HG03575 (cell line): ENCODE results near the gene FLT1.

ENCODE experiments used
- ATAC-seq: cut with Tn5 transposase; IDR thresholded peaks from one replicate; pipeline ENCODE4 v1.9.1; 2021; ENCODE audit not compliant: unreplicated experiment, insufficient number of reproducible peaks, low FRiP score; ENCODE audit errors: extremely low read depth

The FLT1 gene

DNA sequence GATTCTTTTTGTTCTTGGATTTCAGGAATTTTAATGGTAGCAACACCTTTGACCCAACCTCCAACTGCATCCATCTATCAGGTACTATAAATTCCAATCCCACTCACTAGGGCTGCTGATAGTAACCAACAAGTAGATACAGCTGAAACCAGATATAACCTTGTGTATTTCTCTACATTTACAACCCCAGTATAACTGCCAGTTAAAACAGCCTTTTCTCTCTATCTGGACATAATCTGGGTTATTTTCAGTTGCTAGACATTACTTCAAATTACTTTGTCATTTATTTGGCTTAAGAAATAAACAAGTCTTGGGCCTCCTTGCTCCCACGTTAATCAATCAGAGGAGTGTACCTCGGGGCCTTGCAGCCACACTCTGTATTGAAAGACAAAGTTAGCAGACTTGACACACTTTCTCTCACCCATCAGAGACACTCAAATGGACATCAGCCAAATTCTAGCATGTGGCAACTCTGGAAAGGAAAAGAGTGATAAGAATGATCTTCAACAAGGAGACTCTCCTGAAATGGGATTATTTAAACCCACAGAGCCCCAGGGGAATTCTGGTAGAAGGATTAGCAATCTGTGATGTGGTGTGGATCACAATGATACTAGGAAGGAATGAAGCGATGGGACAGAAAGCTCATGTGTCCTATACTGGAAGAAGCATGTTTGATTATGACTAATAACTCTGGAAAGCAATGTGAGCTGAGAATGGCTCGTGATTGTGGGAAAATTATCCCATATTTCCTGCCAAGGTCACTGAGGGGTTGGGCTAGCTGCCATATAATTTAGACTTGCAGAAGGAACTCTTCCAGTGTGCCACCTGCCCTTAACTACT, 157.5 kb downstream of the FLT1 start:
- ATAC-seq: no peak

GRCh38 chr13:28336193-28336657, 158.7 kb downstream of the FLT1 start:
- no peak for ATAC-seq

GRCh38 chr13:28333204-28333881, 161.6 kb downstream of the FLT1 start:
- ATAC-seq: no peak

DNA sequence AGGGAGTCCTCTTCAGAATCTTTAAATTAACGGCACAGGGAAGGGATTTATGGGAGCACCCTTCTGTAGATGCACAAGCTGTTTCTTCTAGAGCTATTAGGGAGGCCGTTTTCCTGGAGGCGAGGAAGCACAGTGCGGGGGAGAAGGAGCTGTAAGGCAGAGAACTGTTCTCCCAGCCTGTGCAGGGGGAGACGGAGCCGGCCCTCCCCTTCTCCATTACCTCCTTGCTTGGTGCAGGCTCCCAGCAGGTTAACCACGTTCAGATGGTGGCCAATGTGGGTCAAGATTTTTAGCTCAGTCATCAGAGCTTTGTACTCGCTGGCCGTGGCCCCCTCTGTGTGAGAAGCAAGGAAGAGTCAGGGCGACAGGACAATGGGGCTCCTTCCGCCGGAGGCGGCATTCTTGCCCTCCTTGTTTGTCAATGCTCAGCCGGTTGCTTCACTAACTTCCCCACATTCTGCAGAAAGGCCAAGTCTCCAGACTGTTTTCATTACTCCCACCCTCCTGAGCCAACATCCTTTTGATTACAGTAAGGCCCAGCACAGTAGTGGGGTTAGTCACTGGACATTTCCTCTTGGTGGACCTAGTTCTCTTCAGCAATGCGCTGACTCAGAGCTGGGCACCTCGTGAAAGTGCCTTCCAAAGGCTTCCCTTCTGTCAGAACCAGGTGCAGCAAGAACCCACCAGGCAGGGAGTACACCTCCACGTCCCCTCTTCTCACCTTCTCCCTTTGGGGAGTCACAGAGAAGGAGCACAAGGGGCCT, 165.4 kb downstream of the FLT1 start:
- no peak for ATAC-seq

GRCh38 chr13:28328271-28328607, 166.7 kb downstream of the FLT1 start:
- no peak for ATAC-seq

DNA sequence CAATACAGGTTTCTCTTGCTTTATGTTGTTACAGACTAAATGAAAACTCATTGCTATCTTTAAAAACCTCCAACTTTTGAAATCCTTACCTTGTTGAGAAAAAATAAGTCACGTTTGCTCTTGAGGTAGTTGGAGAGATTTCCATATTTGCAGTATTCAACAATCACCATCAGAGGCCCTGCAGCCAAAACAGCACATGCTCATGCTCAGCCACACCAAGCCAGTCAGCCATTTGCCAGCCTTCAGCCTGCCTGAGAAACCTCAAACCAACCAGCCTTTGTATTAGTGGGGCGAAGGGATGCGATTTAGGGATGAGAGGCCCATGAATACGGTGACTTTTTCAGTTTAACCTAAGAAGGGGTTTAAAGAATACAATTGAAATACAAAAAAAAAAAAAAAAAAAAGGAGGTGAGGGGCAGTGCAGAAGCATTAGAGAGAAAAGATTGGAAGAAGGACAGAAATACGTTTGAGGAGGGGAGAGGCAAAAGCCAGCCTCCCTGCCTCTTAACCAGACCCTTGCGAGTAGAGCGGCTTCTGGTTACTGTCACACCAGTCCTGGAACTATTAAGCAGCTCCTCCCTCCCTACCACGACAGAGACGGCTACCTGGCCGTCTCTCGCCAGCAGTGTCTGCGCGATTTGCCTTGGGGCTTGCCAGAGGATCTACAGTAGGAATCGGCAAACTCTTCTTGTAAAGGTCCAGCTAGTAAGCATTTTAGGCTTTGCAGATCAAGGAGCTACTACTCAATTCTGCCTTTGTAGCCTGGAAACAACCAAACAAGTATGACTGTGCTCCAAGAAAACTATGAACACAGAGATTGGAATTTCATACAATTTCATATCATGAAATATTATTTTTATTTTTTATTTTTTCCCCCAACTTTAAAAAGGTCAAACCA, 167.3 kb downstream of the FLT1 start:
- ATAC-seq: no peak

DNA sequence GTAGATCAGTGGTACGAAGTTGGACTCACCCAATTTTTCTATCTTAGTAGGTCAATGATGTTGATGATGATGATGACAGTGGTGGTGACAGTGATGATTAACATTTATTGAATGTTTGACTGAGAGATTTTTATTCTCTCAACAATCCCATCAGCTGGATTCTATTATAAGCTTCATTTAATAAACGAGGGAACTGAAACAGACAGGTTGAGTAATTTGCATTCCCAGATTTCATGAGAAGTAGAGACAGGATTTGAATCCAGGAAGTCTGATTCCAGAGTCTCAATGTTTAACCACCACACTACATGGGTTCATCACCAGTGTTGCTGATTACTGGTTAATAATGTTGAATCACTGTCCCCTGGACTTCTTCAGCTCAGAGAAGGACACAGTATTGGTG, 168.9 kb downstream of the FLT1 start:
- no peak for ATAC-seq

DNA sequence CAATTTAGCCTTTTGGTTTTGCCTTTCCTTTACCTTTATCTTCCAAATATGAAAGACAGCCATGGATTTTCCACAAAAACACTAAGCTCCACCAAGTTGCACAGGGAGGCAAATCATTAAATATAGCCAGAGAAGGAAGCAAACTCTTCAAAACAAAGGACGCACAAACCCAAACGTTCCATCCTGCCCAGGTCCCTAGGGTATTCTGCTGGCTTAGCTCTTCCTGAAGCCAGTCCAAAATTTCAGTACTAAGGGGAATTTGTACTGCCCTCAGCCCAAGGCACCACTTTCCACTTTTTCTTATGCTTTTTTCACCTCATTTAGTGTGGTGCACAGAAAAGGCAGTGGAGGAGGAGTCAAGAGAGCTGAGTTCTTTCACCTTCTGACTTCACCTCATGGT, 169.9 kb downstream of the FLT1 start:
- ATAC-seq: no peak

DNA sequence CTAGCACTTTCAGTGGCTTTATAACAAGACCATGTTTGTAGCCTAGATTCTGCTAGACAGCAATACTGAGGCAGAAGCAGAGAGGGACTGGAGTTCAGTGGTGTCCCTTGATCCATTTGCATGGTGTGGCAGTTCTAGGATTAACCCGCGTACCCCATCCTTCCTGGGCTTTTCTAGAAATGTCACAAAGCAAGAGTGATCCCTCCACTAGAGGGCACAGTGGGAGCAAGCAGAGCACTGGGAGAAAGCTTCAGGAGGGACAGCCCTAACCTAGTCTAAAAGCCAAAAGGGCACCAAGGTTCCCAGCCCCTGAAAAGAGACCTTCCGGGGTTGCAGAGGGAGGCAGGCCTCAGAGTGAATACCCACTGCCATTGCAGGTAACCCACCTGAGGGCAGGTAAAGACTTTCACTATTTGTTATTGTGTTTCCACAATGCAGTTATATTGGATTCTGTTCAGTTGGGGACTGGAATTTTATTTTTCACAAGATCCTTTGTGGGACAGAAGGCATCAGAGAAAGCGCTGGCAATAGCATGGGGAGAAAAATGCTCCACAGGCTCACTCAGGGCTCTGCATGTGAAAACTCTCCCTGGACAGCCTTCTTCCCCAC, 170.6 kb downstream of the FLT1 start:
- no peak for ATAC-seq

- no peak for ATAC-seq
Measured at GRCh38 chr13:28322256-28322905, 172.5 kb downstream of the FLT1 start.

DNA sequence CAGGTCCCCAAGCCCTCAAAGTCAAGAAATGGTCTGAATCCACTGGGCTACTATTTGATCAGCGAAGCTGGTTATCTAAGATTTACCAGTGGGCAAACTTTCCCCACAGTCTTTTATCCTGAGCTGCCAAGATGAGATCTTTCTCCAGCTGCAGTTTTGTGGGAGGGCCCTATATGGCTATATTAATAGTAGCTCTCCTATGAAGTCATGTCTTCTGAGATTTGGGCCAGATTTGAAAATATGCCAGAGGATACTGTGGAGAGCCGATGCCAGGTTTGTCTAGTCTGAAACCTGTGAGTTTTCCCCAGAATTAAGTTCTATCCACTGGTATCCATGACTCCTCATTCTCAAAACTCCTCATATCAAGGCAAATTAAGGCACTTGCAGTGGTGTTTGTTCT, 173.2 kb downstream of the FLT1 start:
- no peak for ATAC-seq

DNA sequence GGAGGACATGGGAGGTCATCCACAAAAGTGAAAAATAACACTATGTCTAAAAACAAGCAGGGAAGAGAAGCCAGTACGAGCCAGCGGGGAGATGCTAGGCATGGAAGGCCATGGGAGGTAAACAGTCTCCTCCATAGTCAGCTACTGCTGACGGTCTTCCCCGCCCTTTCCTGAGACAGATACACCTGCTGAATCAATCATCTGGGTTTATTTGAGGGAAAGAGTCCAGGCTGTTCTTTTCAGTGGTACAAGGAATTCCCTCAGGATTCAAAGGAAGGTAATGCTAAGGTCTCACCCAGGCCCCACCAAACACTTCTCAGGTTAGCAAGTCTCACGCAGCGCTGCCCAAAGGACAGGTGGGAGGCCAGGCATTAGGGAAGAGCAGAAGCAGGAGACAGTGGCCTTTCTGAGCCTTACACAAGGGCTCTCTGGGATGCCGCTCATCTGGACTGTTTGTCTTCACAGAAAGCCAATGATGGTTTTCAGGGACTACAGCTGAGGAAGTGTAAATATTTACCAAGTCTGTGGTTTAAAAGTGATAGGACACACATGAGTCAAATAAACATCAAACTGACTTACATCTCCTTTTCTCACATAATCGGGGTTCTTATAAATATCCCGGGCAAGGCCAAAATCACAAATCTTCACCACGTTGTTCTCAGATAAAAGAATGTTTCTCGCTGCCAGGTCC, 173.9 kb downstream of the FLT1 start:
- no peak for ATAC-seq

GRCh38 chr13:28320209-28320608, 174.7 kb downstream of the FLT1 start:
- ATAC-seq: no peak

DNA sequence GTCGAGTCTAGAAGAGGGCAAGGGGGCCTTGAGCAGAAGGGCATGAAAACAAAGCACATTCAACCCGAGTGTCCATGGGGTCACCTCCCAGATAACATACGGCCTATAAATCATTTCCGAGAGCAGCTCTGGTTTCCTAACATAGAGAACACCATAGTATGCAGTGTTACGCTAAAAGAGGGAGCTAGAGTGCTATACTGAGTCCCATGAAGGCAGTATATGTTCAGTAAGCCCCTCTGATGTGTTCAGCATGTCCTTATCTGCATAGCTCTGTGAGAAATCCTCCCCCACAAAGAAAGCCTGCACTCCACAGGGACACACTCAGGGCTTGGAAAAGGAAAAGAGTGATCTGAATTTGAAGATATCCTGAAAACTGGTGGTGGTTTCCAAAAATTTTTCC, 175.4 kb downstream of the FLT1 start:
- ATAC-seq: no peak

DNA sequence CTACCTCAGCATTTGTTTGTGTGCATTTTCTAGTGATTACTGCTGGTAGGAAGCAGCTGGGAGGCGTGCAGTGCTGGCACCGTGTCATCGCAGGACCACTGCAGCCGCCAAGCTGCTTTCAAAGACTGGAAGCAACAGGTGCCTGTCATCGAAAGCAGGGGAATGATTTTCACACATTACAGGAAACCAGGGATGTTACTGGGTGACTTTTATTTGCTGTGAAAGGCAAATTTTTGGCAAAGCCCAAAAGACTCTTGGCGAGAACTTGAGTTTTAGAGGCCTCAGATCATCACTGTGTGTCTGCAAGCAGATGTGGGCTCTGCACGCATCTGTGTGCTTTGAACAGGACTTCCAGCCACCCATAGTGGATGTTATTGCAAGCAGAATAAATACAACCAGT, 176.4 kb downstream of the FLT1 start:
- no peak for ATAC-seq

GRCh38 chr13:28316836-28317235, 178.1 kb downstream of the FLT1 start:
- ATAC-seq: no peak

DNA sequence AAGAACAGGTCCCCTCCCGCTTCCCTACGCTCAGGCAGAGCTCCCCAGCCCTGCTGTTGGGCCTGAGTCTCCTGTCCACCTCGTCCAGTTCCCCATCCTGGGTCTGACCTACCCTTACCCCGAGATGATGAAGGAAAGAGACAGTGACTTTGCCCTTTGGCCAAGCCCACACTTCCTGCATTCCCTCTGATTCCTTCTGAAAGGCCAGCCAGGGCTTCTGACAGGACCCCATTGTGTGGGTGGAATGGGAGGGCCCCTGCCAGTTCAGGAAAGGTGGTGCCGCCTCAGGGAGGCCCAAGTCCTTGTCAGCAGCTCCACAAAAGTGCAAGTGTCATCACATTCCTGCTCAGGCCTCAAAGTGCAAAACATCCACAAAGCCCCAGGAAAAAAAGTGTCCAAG, 178.8 kb downstream of the FLT1 start:
- no peak for ATAC-seq

- ATAC-seq: no peak
Measured at GRCh38 chr13:28314879-28315278, 180.0 kb downstream of the FLT1 start.
